HCT116 (cell line): ENCODE results near the gene CACNA1G. TPM values are rescaled to one million over a fixed set of nuclear protein-coding genes. Genes with fewer than 3 reads are reported as not detected.

Experiments used
- ATAC-seq: fragments of 200-7000 bp; cut with Tn5 transposase; 2 replicates; pipeline ENCODE4 v1.9.1; 2020; ENCODE audit warnings: mild to moderate bottlenecking, moderate library complexity
- BruUV-seq: library from RNA; stranded (reverse); fragments of 400-500 nt; replicated peaks from 2 replicates; lab custom pipeline; 2021; lab: Mats Ljungman, UMichigan
- CTCF ChIA-PET: fragments of 300-600 bp; sonication (Branson Sonifier 250); formaldehyde crosslinking; loops from one replicate; lab custom pipeline; 2021; ENCODE audit warnings: antibody characterized with exemption; lab: Charles Lee
- POLR2A ChIA-PET: fragments of 300-600, 350-600 bp; sonication (Branson Sonifier 250); formaldehyde crosslinking; loops from one replicate; lab custom pipeline; 2021; ENCODE audit warnings: antibody characterized with exemption; lab: Charles Lee
- RAD21 ChIA-PET, 2 experiments: fragments of 300-600 bp; sonication (Branson Sonifier 250); formaldehyde crosslinking; loops; one replicate each; lab custom pipeline; 2023; ENCODE audit warnings: low total read pairs in 2 of 2; ENCODE audit not compliant: uncharacterized antibody in 2 of 2, unreplicated experiment in 2 of 2, low non-redundant PET in 1 of 2; lab: Charles Lee
- DNase-seq: peaks from one replicate; pipeline ENCODE4 v3.0.0-alpha.2; 2010; ENCODE audit warnings: low read depth, low spot score
- H2AFZ ChIP-seq: fragments of 200-600 bp; shearing (Covaris generic), sonication (generic); 2 replicates; pipeline ENCODE4 v1.6.1; 2017; ENCODE audit warnings: low read depth, mixed run types, mixed read lengths, antibody characterized with exemption, low read length; ENCODE audit not compliant: poor library complexity, severe bottlenecking
- H3K27ac ChIP-seq: 2 replicates; pipeline ENCODE4 v1.5.1; 2012; ENCODE audit warnings: low read depth, low read length
- H3K27me3 ChIP-seq: fragments of 200-600 bp; sonication (generic); 2 replicates; pipeline ENCODE4 v1.6.1; 2016; ENCODE audit warnings: mixed run types, low read length, mixed read lengths; ENCODE audit not compliant: insufficient read depth
- H3K36me3 ChIP-seq, 2 experiments: fragments of 200-500 bp in 1 of 2; fragments of 200-600 bp in 1 of 2; sonication (Bioruptor generic) in 1 of 2; sonication (generic) in 1 of 2; 2 replicates each; pipeline versions ENCODE4 v1.5.1 to v1.6.1; 2014 to 2016; ENCODE audit warnings: low read length in 2 of 2, inconsistent platforms in 1 of 2, mixed read lengths in 1 of 2, mixed run types in 1 of 2; ENCODE audit not compliant: insufficient read depth in 2 of 2, control insufficient read depth in 1 of 2
- H3K4me1 ChIP-seq, 2 experiments: fragments of 200-600 bp in 1 of 2; sonication (generic) in 1 of 2; 2 replicates each; pipeline versions ENCODE4 v1.5.1 to v1.6.1; 2012 to 2017; ENCODE audit warnings: low read length in 2 of 2, inconsistent platforms in 1 of 2, mild to moderate bottlenecking in 1 of 2, mixed read lengths in 1 of 2, mixed run types in 1 of 2, moderate library complexity in 1 of 2; ENCODE audit not compliant: insufficient read depth in 2 of 2, control insufficient read depth in 1 of 2
- H3K4me2 ChIP-seq: fragments of 200-600 bp; sonication (generic); 2 replicates; pipeline ENCODE4 v1.6.1; 2017; ENCODE audit warnings: mixed run types, low read length, mixed read lengths
- H3K4me3 ChIP-seq, 2 experiments: fragments of 200-600 bp in 1 of 2; sonication (generic) in 1 of 2; replicated peaks in 1 of 2; 2 replicates each; pipeline ENCODE4 v1.5.1; 2011 to 2016; ENCODE audit warnings: low read length in 2 of 2, control low read depth in 1 of 2, low read depth in 1 of 2, mild to moderate bottlenecking in 1 of 2, mixed read lengths in 1 of 2, mixed run types in 1 of 2
- H3K79me2 ChIP-seq: fragments of 200-600 bp; sonication (generic); 2 replicates; pipeline ENCODE4 v1.6.1; 2017; ENCODE audit warnings: mild to moderate bottlenecking, mixed run types, low read length, moderate library complexity, mixed read lengths; ENCODE audit not compliant: insufficient read depth
- H3K9ac ChIP-seq: fragments of 200-600 bp; sonication (generic); 2 replicates; pipeline ENCODE4 v1.6.1; 2016; ENCODE audit warnings: low read length, mixed read lengths
- H3K9me2 ChIP-seq: fragments of 200-600 bp; sonication (generic), shearing (Covaris generic); 2 replicates; pipeline ENCODE4 v1.6.1; 2017; ENCODE audit warnings: mixed run types, mild to moderate bottlenecking, moderate library complexity; ENCODE audit not compliant: insufficient read depth
- H3K9me3 ChIP-seq, 2 experiments: fragments of 200-500 bp in 1 of 2; fragments of 200-600 bp in 1 of 2; sonication (Bioruptor generic) in 1 of 2; sonication (generic) in 1 of 2; 2 replicates each; pipeline ENCODE4 v1.6.1; 2014 to 2017; ENCODE audit warnings: low read length in 2 of 2, mixed read lengths in 2 of 2, inconsistent platforms in 1 of 2, low read depth in 1 of 2, mild to moderate bottlenecking in 1 of 2, mixed run types in 1 of 2, moderate library complexity in 1 of 2; ENCODE audit not compliant: control insufficient read depth in 1 of 2, insufficient read depth in 1 of 2
- H4K20me1 ChIP-seq: fragments of 200-600 bp; sonication (generic), shearing (Covaris generic); 2 replicates; pipeline ENCODE4 v1.6.1; 2017; ENCODE audit warnings: mixed run types, mild to moderate bottlenecking, moderate library complexity; ENCODE audit not compliant: insufficient read depth
- CEBPB ChIP-seq: IDR thresholded peaks from 2 replicates; pipeline ENCODE4 v1.6.1; 2012; ENCODE audit warnings: low read depth
- ELF1 ChIP-seq: IDR thresholded peaks from 2 replicates; pipeline ENCODE4 v1.6.1; 2012; ENCODE audit warnings: low read depth, borderline replicate concordance
- EZH2phosphoT487 ChIP-seq: fragments of 200-600 bp; IDR thresholded peaks from 2 replicates; pipeline ENCODE4 v1.6.1; 2018; ENCODE audit warnings: antibody characterized with exemption, borderline replicate concordance
- JUND ChIP-seq: IDR thresholded peaks from 2 replicates; pipeline ENCODE4 v1.6.1; 2012
- POLR2A ChIP-seq: IDR thresholded peaks from 2 replicates; pipeline ENCODE4 v1.7.0; 2011; ENCODE audit warnings: borderline replicate concordance; ENCODE audit not compliant: insufficient read depth, insufficient read length; ENCODE audit errors: extremely low read depth
- RAD21 ChIP-seq: IDR thresholded peaks from 2 replicates; pipeline ENCODE4 v1.6.1; 2012; ENCODE audit warnings: low read depth, mild to moderate bottlenecking
- SIN3A ChIP-seq: IDR thresholded peaks from 2 replicates; pipeline ENCODE4 v1.6.1; 2012; ENCODE audit warnings: low read depth
- SP1 ChIP-seq: IDR thresholded peaks from 2 replicates; pipeline ENCODE4 v1.6.1; 2012; ENCODE audit warnings: low read depth
- SRF ChIP-seq: IDR thresholded peaks from 2 replicates; pipeline ENCODE4 v1.6.1; 2012; ENCODE audit warnings: low read depth
- TCF7L2 ChIP-seq: IDR thresholded peaks from 2 replicates; pipeline ENCODE4 v1.7.0; 2011; ENCODE audit warnings: borderline replicate concordance, inconsistent platforms; ENCODE audit not compliant: insufficient read depth, insufficient read length; ENCODE audit errors: extremely low read depth
- ZNF274 ChIP-seq: fragments of 200-500 bp; sonication (Bioruptor generic); IDR thresholded peaks from 2 replicates; pipeline ENCODE4 v1.6.1; 2014; ENCODE audit warnings: mild to moderate bottlenecking, low read depth, low read length, inconsistent platforms
- intact Hi-C: fragments of 100-400 bp; cut with micrococcal nuclease; formaldehyde crosslinking; loops from 2 replicates; pipeline ENCODE4 v1.10.0; 2022
- total RNA-seq: library from RNA; stranded (reverse); gene quantifications from one replicate; pipeline ENCODE4 v1.2.1, GENCODE V29; 2021; ENCODE audit not compliant: unreplicated experiment
- TF ChIP-seq, protein P1 (sequence below): IDR thresholded peaks from 2 replicates; pipeline ENCODE4 v1.6.1; 2012
- TF ChIP-seq, protein P2 (sequence below): IDR thresholded peaks from 2 replicates; pipeline ENCODE4 v1.6.1; 2012; ENCODE audit warnings: low read depth
- TF ChIP-seq, protein P3 (sequence below), 3 experiments: fragments of 200-600 bp in 1 of 3; sonication (generic) in 1 of 3; IDR thresholded peaks in 2 of 3; conservative IDR thresholded peaks in 1 of 3; 2 replicates each; pipeline ENCODE4 v1.5.1; 2012 to 2017; ENCODE audit warnings: low read depth in 2 of 3, low read length in 2 of 3, antibody characterized with exemption in 1 of 3, borderline replicate concordance in 1 of 3, control low read depth in 1 of 3, mild to moderate bottlenecking in 1 of 3, mixed read lengths in 1 of 3, mixed run types in 1 of 3, moderate library complexity in 1 of 3; ENCODE audit not compliant: insufficient read depth in 1 of 3

CACNA1G gene
- total RNA-seq, 1 experiment from 2014 or later: 3.4 TPM

GRCh38 chr17:50585891-50586290 is 25.4 kb downstream of the CACNA1G start:
- no peak for TF ChIP-seq CEBPB
- no peak for TF ChIP-seq JUND
- TF ChIP-seq SRF: no peak
- TF ChIP-seq ZNF274: no peak
- TF ChIP-seq SP1: no peak
- TF ChIP-seq, protein P1, sequence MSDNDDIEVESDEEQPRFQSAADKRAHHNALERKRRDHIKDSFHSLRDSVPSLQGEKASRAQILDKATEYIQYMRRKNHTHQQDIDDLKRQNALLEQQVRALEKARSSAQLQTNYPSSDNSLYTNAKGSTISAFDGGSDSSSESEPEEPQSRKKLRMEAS: no peak
- no peak for TF ChIP-seq ELF1
- no peak for TF ChIP-seq SIN3A
- TF ChIP-seq RAD21: no peak
- TF ChIP-seq TCF7L2: no peak
- TF ChIP-seq, protein P2, sequence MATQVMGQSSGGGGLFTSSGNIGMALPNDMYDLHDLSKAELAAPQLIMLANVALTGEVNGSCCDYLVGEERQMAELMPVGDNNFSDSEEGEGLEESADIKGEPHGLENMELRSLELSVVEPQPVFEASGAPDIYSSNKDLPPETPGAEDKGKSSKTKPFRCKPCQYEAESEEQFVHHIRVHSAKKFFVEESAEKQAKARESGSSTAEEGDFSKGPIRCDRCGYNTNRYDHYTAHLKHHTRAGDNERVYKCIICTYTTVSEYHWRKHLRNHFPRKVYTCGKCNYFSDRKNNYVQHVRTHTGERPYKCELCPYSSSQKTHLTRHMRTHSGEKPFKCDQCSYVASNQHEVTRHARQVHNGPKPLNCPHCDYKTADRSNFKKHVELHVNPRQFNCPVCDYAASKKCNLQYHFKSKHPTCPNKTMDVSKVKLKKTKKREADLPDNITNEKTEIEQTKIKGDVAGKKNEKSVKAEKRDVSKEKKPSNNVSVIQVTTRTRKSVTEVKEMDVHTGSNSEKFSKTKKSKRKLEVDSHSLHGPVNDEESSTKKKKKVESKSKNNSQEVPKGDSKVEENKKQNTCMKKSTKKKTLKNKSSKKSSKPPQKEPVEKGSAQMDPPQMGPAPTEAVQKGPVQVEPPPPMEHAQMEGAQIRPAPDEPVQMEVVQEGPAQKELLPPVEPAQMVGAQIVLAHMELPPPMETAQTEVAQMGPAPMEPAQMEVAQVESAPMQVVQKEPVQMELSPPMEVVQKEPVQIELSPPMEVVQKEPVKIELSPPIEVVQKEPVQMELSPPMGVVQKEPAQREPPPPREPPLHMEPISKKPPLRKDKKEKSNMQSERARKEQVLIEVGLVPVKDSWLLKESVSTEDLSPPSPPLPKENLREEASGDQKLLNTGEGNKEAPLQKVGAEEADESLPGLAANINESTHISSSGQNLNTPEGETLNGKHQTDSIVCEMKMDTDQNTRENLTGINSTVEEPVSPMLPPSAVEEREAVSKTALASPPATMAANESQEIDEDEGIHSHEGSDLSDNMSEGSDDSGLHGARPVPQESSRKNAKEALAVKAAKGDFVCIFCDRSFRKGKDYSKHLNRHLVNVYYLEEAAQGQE: no peak
- TF ChIP-seq POLR2A: no peak
- no peak for TF ChIP-seq EZH2phosphoT487
- TF ChIP-seq, protein P3, sequence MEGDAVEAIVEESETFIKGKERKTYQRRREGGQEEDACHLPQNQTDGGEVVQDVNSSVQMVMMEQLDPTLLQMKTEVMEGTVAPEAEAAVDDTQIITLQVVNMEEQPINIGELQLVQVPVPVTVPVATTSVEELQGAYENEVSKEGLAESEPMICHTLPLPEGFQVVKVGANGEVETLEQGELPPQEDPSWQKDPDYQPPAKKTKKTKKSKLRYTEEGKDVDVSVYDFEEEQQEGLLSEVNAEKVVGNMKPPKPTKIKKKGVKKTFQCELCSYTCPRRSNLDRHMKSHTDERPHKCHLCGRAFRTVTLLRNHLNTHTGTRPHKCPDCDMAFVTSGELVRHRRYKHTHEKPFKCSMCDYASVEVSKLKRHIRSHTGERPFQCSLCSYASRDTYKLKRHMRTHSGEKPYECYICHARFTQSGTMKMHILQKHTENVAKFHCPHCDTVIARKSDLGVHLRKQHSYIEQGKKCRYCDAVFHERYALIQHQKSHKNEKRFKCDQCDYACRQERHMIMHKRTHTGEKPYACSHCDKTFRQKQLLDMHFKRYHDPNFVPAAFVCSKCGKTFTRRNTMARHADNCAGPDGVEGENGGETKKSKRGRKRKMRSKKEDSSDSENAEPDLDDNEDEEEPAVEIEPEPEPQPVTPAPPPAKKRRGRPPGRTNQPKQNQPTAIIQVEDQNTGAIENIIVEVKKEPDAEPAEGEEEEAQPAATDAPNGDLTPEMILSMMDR (IDR thresholded peaks at IDR 0.05 in 2 of 3, conservative IDR thresholded peaks at IDR 0.05 in 1 of 3; ENCODE audit: borderline replicate concordance in 1 of 3, insufficient read depth in 1 of 3, low read depth in 2 of 3, low read length in 2 of 3): no peak
- TF ChIP-seq, all 23 proteins: peak for 0
- ChIA-PET RAD21 (no interaction called here), CTCF (no interaction called here), POLR2A (no interaction called here)
- no peaks in the 10 kb centered on the region for H3K9me3 ChIP-seq
- no peaks in the 10 kb centered on the region for H3K9me2 ChIP-seq
- no peaks in the 10 kb centered on the region for H4K20me1 ChIP-seq
- H3K79me2 ChIP-seq: no peaks in the 10 kb centered on the region
- H3K4me2 ChIP-seq: no peak overlapping the region
- intact Hi-C loops: no loop called here
- H2AFZ ChIP-seq: no peak overlapping the region
- ATAC-seq (no peak), DNase-seq (no peak)
- no peaks in the 10 kb centered on the region for H3K4me1 ChIP-seq
- H3K4me3 ChIP-seq: no peak overlapping the region
- no peak overlapping the region for H3K27ac ChIP-seq
- BruUV-seq: no TSS peak
- H3K36me3 ChIP-seq: no peaks in the 10 kb centered on the region
- H3K27me3 ChIP-seq: no peaks in the 10 kb centered on the region
- no peak overlapping the region for H3K9ac ChIP-seq
